SU-DHL-6 (cell line): Measurements from ENCODE around the gene PHACTR3.

Experiments used
- EZH2phosphoT487 ChIP-seq: fragments of 200-600 bp; sonication (generic), shearing (Covaris generic); conservative IDR thresholded peaks from 2 replicates; pipeline ENCODE4 v1.6.1; 2018; ENCODE audit warnings: mild to moderate bottlenecking, antibody characterized with exemption, low read length, moderate library complexity, mixed read lengths
- TF ChIP-seq, protein P1 (sequence below): fragments of 200-600 bp; sonication (generic); IDR thresholded peaks from one replicate; pipeline ENCODE4 v1.5.1; 2017; ENCODE audit warnings: antibody characterized with exemption, mild to moderate bottlenecking, low read length, moderate library complexity; ENCODE audit not compliant: insufficient read depth, poor library complexity, severe bottlenecking

DNA sequence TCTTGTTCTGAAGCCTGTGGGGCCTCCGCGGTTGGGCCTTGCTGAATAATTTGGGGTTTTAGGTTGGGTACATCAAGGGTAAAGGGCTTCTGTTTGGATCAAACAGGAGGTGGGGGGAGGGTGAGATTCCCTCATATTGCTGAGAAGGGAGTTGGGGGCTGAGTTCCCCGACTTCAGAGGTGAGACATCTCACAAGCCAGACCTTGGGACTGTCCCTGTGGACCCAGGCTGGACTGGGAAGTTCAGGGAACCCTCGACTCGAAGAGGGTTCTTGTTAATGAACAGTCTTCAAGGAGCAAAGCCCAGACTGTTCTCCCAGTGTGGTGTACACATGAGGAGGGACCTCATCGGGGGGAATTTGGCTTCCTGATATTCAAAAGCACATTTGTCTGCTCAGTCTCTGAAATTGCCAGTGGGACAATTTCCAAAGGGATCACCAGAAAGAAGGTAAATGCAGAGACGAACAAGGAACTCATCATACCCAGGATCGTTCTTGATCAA is 210.6 kb downstream of the PHACTR3 start:
- TF ChIP-seq, protein P1, sequence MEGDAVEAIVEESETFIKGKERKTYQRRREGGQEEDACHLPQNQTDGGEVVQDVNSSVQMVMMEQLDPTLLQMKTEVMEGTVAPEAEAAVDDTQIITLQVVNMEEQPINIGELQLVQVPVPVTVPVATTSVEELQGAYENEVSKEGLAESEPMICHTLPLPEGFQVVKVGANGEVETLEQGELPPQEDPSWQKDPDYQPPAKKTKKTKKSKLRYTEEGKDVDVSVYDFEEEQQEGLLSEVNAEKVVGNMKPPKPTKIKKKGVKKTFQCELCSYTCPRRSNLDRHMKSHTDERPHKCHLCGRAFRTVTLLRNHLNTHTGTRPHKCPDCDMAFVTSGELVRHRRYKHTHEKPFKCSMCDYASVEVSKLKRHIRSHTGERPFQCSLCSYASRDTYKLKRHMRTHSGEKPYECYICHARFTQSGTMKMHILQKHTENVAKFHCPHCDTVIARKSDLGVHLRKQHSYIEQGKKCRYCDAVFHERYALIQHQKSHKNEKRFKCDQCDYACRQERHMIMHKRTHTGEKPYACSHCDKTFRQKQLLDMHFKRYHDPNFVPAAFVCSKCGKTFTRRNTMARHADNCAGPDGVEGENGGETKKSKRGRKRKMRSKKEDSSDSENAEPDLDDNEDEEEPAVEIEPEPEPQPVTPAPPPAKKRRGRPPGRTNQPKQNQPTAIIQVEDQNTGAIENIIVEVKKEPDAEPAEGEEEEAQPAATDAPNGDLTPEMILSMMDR: no peak
- no peak for TF ChIP-seq EZH2phosphoT487
